NOMO-1 (cell line): ENCODE data around the gene HDAC4.

ENCODE experiments used
- DNase-seq, 2 experiments: peaks; one replicate each; lab custom pipeline; 2025; ENCODE audit not compliant: unreplicated experiment in 2 of 2; lab: John Stamatoyannopoulos, UW

HDAC4 gene

GRCh38 chr2:239061121-239061666 is 339.6 kb downstream of the HDAC4 start:
- DNase-seq, result no peak

GRCh38 chr2:239060676-239061075 is 340.1 kb downstream of the HDAC4 start:
- DNase-seq, result no peak

GRCh38 chr2:239059854-239060253 is 341.0 kb downstream of the HDAC4 start:
- DNase-seq, result no peak

GRCh38 chr2:239058766-239059165 is 342.1 kb downstream of the HDAC4 start:
- no peak for DNase-seq

GRCh38 chr2:239057533-239057932 is 343.3 kb downstream of the HDAC4 start:
- DNase-seq, result no peak

GRCh38 chr2:239056611-239057010 is 344.2 kb downstream of the HDAC4 start:
- DNase-seq, result no peak

- no peak for DNase-seq
These were observed 344.9 kb downstream of the HDAC4 start for GRCh38 chr2:239055756-239056493.

GRCh38 chr2:239054921-239055320 is 345.9 kb downstream of the HDAC4 start:
- no peak for DNase-seq

- DNase-seq, result no peak
These were observed 346.9 kb downstream of the HDAC4 start for GRCh38 chr2:239053801-239054503.

- no peak for DNase-seq
These were observed 347.8 kb downstream of the HDAC4 start for GRCh38 chr2:239052798-239053665.

- DNase-seq, result no peak
These were observed 348.9 kb downstream of the HDAC4 start for GRCh38 chr2:239051891-239052445.

- no peak for DNase-seq
These were observed 350.6 kb downstream of the HDAC4 start for GRCh38 chr2:239050252-239050649.

- DNase-seq, result no peak
These were observed 351.2 kb downstream of the HDAC4 start for GRCh38 chr2:239049421-239050251.

- no peak for DNase-seq
These were observed 352.1 kb downstream of the HDAC4 start for GRCh38 chr2:239048736-239049135.

GRCh38 chr2:239047861-239048260 is 353.0 kb downstream of the HDAC4 start:
- no peak for DNase-seq

- DNase-seq, result no peak
These were observed 353.4 kb downstream of the HDAC4 start for GRCh38 chr2:239047420-239047819.

GRCh38 chr2:239046822-239047221 is 354.0 kb downstream of the HDAC4 start:
- DNase-seq, result no peak

- DNase-seq, result no peak
These were observed 356.5 kb downstream of the HDAC4 start for GRCh38 chr2:239044336-239044735.

GRCh38 chr2:239043326-239043725 is 357.5 kb downstream of the HDAC4 start:
- DNase-seq, result no peak
